OCI-M2 (cell line): ENCODE data around the gene FRYL.
A peak's percentile ranks its signal among the peaks of the same experiment; 100 is the strongest.

ENCODE experiments used
- DNase-seq: peaks from one replicate; lab custom pipeline; 2025; ENCODE audit not compliant: unreplicated experiment; lab: John Stamatoyannopoulos, UW

FRYL gene

DNA sequence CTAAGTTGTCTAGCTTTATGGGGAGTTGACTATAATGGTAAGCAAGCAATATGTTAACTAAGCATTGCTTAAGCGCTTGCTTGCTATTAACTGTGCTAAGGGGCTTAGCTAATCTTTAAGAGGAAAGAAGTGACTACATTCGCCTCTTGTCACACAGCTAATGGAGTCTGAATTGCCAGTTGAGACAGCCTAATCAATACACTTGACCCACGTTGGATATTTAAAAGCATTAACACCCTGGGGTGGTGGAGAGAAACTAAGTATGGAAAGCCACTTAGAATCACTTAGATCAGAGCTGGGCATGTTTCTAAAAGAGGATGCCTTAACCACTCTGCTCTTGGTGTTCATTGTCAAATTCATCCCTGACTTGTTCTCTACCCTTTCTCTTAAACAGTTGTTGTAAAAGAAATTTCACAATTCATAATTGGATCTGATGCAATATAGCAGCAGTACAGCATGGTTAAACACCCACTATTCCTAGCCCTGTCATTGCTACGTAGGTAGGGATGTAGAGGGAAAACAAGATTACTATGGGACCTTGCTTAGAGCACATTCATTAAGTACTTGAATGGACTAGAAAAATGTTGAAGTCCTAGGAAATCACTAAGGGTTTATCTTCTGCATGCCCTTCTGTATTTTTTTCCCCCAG is 286.5 kb downstream of the FRYL start:
- DNase-seq: no peak

- DNase-seq: no peak
Measured at GRCh38 chr4:48491514-48492176, 288.4 kb downstream of the FRYL start.

GRCh38 chr4:48490680-48491513 is 289.2 kb downstream of the FRYL start:
- no peak for DNase-seq

GRCh38 chr4:48490012-48490679 is 289.9 kb downstream of the FRYL start, which contains the start of gene ZAR1:
TSS of gene ZAR1 (plus strand) at chr4:48490252. CDS start at chr4:48490292, 40 bp downstream.
- no peak for DNase-seq

GRCh38 chr4:48489683-48490011 is 290.4 kb downstream of the FRYL start:
- no peak for DNase-seq

DNA sequence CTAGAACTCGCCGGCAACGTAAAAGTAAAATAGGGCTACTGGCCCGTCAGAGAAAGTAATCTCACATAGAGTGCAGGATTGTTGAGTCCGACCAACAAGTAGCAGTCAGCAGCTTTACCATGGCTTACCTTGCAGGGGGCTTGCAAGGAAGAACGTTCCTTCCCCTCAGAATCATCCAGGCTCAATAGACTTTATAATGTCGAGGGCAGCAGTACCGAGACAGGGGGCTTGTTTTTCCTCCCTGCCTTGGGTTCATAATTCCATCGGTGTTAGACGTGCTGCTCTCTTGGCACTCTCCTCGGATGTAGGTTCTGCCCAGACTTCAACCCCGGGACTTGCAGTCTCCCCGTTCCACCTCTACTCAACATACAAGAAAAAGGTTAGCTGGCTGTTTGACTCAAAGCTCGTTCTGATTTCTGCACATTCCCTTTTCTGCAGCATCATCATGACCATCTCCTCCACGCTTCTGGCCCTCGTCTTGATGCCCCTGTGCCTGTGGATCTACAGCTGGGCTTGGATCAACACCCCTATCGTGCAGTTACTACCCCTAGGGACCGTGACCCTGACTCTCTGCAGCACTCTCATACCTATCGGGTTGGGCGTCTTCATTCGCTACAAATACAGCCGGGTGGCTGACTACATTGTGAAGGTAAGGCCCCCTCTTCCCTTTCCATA is 295.4 kb downstream of the FRYL start:
- no peak for DNase-seq

- no peak for DNase-seq
Measured at GRCh38 chr4:48483777-48484493, 296.1 kb downstream of the FRYL start.

DNA sequence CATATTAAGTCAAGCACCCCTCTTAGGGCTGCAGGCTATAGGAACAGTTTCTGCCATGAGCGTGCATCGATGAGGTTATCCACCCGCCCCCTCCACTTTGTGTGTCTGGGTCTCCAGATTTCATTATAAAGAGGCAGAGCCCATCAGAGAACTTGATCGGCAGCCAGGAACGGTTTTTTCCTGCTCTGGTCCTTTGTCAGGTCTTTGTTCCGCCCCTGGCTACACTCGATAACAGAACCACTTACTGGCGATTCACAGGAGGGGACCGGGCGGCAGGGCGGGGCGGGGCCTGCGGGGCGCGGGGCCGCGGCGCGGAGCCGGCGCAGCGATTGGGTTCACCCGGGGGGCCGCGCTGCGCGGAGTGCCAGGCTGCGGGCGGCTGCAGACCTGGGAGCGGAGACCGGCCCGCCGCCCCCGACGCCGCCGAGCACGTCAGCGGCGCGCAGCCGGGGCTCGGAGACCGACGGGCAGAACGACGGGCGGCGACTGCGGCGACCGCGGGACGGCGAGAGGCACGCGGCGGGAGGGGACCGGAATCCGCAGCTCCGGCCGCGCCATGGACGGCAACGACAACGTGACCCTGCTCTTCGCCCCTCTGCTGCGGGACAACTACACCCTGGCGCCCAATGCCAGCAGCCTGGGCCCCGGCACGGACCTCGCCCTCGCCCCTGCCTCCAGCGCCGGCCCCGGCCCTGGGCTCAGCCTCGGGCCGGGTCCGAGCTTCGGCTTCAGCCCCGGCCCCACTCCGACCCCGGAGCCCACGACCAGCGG is 296.9 kb downstream of the FRYL start, which contains the start of gene SLC10A4:
Gene SLC10A4, plus strand, starts transcription at position 338 of the 771 bp plus-strand sequence. Its CDS starts 219 bp downstream, at position 557.
- DNase-seq: peak; percentile 74

DNA sequence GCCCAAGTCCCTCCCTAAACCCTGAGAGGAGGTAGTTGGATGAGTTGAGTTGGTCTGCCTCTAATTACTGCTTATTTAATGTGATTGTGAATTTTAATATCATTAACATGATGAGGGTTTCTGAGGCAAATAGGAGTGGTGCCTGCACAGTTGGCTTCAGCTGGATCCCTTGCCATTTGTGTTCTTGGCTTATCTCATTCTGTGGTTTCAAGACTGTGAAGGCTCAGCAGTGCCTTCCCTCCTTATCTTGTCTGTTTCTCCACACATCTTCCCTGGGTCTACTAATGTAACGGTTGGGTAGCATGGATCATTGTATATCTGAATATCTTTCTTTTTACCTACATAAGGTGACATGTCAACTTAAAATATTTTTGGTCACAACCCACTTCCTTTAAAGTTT is 298.5 kb downstream of the FRYL start:
- no peak for DNase-seq

DNA sequence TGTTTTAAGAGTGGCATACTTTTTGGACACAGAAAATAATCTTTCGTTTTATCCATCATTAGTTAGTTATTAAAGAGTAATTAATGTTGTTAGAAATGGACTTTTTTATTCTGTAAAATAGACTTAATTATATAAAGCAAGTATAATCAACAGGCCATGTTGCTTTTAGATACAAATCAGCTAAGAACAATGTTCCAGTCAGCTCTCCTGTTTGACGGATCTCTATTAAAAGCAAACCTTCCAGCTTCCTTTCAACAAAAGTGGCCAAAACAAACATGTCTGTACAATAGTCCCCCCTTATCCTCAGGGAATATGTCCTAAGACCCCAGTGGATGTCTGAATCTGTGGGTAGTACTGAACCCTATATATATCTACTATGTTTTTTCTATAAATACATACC is 301.8 kb downstream of the FRYL start:
- DNase-seq: no peak

- no peak for DNase-seq
Measured at GRCh38 chr4:48475770-48476169, 304.3 kb downstream of the FRYL start.

DNA sequence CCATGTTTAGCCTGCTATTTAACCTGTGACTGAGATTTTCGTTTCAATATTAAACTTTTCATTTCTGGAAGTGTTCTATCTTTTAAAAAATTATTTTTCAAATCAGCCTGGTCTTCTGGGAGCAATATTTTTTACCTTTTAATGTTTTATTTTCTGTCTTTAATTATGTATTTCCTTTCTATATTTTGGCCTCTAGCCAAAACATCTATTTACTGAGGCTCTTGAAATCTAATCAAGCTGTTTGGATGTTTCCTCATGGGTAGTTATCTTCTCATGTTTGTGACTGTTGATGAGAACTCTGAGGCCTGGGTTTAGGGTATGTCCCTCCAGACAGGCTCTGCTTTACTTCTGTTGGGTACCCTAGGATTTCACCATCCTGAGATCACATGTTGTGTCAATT is 307.3 kb downstream of the FRYL start:
- no peak for DNase-seq

DNA sequence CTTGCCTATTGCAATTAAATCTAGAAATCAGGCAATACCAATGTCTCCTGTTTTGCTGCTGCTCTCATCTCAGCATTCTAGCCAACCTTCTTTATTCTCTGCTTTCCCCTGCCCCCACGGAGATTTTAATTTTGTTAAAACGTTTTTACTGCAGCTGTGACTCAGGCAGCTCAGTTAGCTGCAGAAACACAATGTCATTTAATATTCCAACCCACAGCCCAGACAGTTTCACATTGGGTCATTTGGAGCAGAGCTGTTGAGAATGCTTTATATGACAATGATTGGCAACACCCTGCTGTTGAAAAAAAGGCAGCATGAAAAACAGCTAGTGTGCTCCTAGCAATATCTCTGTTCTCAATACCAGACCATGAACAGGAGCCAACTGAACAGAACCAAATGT is 309.5 kb downstream of the FRYL start:
- no peak for DNase-seq

- no peak for DNase-seq
Measured at GRCh38 chr4:48470137-48470536, 309.9 kb downstream of the FRYL start.

DNA sequence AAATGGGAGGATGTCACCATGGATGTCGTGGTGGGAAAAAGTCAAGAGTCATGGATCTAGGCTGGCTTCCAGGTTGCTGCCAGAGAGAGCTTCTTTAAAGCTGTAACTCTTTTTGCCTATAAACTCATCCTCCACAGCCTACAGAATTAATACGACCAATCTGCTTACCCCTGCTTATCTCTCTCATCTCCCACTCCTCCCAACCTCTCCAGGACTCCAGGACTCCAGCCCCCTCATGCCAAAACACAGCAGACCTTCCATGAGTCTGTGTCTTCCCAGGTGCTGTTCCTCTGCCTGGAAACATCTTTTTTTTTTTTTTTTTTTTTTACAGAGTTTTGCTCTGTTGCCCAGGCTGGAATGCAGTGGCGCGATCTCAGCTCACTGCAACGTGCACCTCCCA is 312.2 kb downstream of the FRYL start:
- no peak for DNase-seq

DNA sequence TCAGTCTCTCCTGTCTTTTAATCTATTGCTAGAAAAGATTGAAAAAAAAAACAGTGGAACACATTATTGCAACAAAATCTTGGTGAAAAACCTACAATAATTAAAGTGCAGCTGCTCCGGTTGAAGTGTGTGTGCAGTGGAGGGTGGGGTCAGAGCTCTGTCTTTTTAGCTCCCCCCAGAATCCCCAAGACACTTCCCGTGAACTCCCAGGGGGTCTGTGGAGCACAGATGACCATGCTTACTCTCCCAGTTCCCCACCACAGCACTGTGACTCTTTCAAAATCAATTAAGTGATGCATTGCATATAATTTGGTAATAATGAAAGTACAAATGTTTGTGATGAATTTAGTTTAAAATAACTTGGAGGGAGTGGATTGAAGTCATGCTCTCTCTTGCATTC is 312.6 kb downstream of the FRYL start:
- no peak for DNase-seq

DNA sequence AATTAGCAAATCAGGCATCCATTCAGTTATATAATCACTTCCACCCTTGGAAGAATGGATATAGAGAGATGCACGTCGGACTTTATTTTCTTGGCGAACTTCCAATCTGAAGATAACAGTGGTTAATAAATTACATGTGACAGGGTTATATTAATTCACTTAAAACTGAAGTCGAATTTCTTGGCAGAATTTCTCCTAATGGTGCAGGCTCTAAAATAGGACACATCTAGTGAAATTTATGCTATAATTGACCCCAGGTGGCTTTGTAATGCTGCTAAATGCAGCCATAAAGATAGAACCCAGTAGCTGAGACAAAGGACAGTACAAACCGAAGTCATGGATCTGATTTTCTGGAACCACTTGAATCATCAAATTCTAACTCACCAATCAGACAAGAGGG is 317.7 kb downstream of the FRYL start:
- no peak for DNase-seq

- no peak for DNase-seq
Measured at GRCh38 chr4:48461000-48461399, 319.1 kb downstream of the FRYL start.

DNA sequence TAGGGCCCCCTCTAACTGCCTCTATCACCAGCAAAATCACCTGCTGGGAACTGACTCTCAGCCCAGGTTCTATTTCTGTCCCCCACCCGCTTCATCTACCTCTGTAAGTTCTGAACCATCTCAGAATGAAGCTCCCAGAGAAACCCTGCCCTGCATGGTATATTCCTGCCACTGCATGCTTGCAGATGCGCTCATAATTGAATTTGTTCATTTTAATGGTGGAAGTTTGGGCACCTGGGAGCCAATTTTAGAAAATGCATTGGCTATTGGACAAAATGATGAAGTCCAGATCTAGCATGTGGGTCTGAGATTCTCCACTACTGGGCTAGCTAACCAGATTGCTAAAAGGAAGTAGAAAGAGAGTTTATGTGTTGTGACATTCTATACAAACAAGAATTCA is 325.5 kb downstream of the FRYL start:
- no peak for DNase-seq
